ENCODE data around the gene RDH5.
"Not testable (repeated sequence)": the region's sequence is repeated elsewhere in the genome, so short reads cannot be mapped to it uniquely, and the experiment has no call there.

RDH5 gene

DNA sequence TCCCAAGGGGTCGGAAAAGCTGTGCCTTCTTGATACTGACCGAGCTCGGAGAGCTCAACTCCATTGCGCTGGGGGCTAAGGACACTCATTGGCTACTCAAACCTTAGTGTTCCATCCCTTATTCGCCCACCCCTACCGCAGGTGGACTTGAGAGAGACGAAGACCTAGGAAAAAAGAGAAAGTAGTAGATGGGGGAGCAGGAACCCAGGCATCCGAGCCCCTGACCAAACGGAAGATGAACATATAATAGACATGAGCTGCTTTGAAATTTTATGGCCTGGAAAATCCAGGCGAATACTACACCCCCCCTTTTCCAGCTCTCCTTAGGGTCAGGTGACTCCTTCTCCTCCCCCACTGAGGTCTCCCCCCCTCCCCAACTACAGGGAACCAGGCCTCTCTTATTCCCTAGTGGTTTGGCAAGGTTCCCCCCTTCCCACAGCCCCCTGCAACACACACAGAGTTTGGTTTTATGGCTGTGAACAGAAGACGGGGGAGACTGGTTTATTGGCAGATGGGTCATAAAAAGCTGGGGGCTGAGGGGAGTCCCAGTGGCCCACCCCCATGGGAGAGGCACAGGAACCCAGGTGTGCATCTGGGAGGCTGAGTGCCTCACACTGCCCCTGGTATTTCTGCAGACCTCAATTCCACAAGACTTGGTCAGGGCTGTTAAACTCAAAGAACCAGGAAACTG is 24.3 kb downstream of the RDH5 start:
- no peak for DNase-seq (ENCODE audit: low read depth in 3 of 3, low spot score in 1 of 3)

DNA sequence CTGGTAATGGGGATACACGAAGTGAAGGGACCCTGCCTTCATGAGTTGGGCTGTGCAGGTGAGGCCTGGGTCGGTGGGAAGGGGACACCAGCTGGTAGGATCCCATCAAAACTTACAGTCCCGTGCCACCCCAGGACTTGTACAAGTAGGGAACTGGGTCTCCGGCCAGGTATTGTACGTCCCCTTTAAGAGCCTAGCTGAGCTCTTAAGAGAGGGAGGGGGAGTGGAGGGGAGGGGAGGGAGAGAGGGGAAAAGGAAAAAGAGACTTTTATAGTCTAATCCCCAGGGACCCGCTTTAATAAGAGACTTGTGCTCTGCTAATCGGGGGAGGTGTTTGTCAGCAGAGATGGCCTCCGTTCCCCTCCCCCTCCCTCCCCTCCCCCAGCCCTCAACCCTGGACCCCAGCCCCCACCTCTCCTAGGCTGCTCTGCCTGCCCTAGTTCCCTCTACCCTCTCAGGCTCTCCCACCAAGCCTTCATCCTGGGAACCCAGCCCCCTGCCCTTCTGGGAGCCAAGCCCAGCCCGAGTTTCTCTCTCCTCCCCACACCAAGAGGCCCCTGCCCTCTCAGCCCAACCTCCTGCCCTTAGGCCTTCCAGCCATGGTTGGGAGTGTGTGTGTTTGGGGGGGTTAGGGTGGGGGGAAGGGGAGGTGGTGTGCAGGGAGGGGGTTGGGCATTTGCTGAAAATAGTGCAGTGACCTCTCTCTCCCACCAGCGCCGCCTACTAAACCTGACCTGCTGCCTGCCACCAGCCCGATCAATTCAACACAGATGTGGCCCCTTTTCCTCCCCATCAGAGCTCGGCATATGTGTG is 25.4 kb downstream of the RDH5 start:
- no peak for DNase-seq (ENCODE audit: low read depth in 3 of 3, low spot score in 1 of 3)

DNA sequence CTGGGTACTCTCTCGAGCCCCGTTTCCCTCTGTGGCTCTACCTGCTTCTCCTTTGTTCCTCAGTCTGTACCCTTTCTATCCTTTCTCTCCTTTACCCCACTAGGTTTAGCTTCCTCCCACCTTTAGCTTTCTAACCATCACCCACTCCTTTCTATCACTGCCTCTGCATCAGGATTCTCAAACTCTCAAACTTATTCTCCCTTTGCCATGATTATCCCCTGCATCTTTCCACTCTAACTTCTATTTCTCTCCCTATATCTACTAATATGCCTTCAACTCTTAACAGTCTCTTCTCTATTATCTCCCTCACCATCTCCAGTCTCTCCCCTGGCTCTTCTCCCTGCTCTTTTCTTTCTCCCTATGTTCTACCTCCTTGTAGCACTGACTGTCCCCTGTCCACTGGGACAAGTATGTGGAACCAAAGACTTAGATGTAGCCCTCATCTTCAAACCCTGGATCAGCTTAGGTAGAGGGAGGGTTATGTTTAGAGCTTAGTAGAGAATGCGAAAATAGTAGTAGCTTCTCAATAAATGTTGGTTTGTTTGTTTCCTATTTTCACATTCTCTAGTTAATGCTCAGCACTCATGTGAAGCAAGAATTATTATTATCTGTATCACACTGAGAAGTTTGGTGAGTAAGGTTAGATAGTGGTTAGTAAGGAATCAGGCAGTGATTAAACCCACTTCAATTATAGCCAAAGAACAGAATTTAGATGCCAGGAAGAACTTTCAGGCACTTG is 26.1 kb downstream of the RDH5 start:
- no peak for DNase-seq (ENCODE audit: low read depth in 3 of 3, low spot score in 1 of 3)

DNA sequence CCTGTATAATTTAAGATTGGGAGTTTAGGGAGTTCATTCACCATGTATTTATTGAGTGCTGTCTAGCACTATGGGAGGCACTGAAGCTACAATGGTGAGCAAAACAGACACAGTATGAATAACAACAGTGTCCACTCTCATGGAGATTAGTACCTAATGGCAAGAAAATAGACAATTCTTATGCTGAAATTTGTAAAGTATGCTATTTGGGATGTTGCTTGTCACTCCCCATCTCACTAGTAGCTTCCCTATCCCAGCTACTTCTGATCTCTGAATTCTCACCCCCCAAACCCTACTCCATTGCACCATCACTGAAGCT is 26.7 kb downstream of the RDH5 start:
- DNase-seq (ENCODE audit: low read depth in 3 of 3, low spot score in 1 of 3), result no peak

DNA sequence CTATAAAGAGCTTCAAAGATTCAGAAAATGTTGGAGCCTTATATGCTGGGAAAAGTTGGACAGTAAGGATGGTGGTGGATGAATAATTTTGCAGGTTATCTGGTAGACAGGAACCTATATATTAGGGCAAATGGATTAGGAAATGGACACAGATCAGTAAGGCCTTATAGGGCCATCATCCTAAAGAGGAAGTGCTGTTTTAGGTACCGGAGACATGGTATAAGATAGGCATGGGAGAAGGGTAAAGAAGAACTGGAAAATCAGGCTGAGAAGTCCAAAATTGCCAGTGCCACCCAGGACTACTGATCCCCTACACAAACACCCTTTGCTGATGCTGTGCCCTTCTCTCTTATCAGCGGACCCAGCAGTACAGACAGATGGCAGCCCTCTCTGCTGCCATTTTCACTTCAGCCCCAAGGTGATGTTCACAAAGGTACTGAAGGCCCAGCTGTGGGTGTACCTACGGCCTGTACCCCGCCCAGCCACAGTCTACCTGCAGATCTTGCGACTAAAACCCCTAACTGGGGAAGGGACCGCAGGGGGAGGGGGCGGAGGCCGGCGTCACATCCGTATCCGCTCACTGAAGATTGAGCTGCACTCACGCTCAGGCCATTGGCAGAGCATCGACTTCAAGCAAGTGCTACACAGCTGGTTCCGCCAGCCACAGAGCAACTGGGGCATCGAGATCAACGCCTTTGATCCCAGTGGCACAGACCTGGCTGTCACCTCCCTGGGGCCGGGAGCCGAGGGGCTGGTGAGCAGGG is 28.2 kb downstream of the RDH5 start:
- no peak for DNase-seq (ENCODE audit: low read depth in 3 of 3, low spot score in 1 of 3)

DNA sequence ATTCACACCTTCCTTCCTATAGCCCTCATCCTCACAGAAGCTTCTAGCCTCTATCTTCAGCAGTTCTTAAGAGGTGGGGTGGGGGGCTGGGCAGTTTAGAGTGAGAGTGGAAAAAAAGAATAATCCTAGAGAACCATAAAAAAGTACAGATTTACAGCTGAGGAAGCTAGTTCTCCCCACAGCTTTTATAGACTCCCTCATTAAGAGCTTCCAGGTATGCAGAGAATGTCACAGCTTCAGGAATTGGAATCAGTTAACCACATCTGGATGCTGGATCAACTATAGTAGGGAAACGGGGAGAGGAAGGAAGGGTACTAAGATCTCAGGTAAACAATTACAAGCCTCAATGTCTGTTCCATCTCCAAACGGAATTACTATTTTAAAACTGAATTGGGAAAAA is 35.1 kb downstream of the RDH5 start:
- DNase-seq (ENCODE audit: low read depth in 3 of 3, low spot score in 1 of 3), result no peak

DNA sequence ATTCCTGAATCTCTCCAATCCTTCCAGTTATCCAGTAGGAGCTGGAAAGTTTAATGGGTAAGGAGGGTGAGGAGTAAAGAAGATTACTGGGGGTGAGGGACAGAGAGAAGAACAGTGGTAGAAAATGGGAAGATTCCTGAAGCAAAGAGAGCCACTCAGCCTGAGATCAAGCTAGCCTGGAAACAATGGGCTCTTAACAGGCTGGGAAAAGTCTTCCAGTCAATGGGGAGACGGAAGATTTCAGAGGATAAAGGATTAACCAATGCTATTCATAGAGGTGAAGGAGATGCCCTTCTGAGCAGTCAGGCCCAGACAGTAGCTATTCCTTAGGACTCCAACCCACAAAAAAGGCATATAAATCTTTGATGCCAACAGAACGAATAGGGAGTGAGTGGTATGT is 37.5 kb downstream of the RDH5 start:
- DNase-seq (ENCODE audit: low read depth in 3 of 3, low spot score in 1 of 3), result no peak

DNA sequence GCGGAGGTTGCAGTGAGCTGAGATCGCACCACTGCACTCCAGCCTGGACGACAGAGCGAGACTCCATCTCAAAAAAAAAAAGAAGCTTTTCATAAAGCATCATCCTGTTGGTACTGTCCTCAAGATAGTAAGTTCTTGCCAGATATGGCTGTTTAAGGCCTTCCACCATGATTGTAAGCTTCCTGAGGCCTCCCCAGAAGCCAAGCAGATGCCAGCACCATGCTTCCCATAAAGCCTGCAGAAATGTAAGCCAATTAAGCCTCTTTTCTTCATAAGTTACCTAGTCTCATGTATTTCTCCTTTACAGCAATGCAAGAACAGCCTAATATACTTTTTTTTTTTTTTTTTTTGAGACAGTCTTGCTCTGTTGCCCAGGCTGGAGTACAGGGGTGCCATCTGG is 38.4 kb downstream of the RDH5 start:
- DNase-seq (ENCODE audit: low read depth in 3 of 3, low spot score in 1 of 3), result not testable (repeated sequence)

DNA sequence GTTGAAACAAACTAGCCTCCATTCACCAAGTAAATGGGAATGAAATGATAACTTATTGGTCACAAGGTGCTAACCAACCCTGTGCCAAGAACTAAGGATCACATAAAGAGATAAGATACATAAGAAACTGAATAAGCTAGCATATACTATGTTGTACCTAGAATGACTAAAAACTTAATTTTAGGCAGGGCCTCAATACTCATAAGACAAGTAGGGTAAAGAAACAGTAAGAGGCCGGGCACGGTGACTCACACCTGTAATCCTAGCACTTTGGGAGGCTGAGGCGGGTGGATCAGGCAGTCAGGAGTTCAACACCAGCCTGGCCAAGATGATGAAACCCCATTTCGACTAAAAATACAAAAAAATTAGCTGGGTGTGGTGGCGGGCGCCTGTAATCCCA is 40.5 kb downstream of the RDH5 start:
- no peak for DNase-seq (ENCODE audit: low read depth in 3 of 3, low spot score in 1 of 3)

DNA sequence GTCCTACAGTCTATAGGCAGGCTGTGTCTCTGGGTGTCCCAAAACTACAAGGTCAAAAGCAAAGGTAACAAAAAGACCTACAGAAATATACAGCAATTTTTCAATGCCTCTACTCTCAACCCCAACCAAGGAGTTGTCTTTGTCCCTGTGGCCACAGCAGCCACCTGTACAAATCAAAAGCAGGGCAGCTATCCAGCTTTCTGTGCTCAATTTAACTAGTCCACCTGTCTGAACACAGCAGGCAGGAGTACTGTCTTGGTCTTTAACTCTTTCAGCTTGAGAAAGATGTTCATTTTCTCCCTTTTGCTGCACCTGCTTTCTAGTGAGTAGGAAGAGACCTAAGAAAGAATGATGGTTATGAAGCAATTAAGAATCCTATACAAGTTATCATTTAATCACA is 42.5 kb downstream of the RDH5 start:
- DNase-seq (ENCODE audit: low read depth in 3 of 3, low spot score in 1 of 3), result no peak

DNA sequence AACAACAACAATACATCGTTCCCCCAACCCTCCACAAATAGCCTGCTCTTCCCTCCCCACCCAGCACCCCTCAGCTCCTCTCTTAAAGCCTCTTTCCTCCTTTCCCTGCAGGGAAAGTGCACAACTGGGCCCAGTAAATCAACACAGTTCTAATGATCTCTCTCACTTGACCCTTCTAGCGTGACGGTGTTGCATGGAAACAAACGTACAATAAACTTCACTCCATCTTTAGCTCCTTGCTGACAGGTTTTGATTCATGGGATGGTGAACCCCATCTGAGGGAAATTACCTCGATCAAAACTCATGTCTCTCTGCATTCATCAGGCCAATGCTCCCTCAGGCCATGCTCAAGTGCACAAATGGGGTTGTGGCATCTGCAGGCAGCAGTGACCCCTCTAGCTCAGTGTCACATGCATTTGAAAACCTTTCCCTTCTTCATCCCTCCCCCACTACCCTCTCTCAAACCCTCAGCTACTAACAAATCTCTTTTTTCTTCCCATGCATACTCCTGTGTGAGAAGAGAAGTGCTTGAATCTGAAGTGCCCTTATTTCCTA is 45.6 kb downstream of the RDH5 start:
- DNase-seq (ENCODE audit: low read depth in 3 of 3, low spot score in 1 of 3), result no peak

DNA sequence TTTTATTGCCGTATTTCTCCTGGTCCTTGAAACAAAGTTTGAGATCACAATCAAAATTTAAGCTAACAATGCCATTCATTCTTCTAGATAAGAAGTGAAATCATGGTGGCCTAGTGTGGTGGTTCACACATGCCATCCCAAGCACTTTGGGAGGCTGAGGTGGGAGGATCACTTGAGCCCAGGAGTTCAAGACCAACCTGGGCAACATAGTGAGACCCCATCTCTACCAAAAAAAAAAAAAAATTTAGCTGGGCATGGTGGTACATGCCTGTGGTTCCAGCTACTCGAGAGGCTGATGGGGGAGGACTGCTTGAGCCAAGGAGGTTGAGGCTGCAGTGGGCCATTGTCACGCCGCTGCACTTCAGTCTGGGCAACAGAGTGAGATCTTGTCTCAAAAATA is 47.0 kb downstream of the RDH5 start:
- no peak for DNase-seq (ENCODE audit: low read depth in 3 of 3, low spot score in 1 of 3)

DNA sequence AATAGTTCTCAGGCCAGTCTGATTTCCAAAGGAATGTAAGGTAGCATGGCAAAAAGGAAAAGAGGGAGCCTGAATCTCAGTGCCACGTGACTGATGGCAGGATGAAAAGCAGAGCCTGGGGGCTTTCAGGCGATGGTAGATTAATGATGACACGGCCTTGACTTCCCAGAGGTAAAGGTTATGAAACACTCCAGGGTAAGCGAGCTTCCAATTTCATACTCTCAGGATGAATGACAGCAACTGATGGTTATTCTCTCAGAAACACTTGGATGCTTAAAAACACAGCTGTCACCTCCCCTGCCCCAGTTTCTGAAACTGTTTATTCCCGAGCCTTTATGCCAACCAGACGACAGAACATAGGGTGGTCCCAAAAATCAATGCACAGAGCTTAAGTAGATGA is 51.5 kb downstream of the RDH5 start:
- no peak for DNase-seq (ENCODE audit: low read depth in 3 of 3, low spot score in 1 of 3)
